GM19240 (cell line): ENCODE data around the gene TUBGCP2.

Experiments used
- DNase-seq: peaks from one replicate; pipeline ENCODE4 v3.0.0; 2011; ENCODE audit warnings: low spot score; ENCODE audit not compliant: insufficient read length

TUBGCP2 gene

DNA sequence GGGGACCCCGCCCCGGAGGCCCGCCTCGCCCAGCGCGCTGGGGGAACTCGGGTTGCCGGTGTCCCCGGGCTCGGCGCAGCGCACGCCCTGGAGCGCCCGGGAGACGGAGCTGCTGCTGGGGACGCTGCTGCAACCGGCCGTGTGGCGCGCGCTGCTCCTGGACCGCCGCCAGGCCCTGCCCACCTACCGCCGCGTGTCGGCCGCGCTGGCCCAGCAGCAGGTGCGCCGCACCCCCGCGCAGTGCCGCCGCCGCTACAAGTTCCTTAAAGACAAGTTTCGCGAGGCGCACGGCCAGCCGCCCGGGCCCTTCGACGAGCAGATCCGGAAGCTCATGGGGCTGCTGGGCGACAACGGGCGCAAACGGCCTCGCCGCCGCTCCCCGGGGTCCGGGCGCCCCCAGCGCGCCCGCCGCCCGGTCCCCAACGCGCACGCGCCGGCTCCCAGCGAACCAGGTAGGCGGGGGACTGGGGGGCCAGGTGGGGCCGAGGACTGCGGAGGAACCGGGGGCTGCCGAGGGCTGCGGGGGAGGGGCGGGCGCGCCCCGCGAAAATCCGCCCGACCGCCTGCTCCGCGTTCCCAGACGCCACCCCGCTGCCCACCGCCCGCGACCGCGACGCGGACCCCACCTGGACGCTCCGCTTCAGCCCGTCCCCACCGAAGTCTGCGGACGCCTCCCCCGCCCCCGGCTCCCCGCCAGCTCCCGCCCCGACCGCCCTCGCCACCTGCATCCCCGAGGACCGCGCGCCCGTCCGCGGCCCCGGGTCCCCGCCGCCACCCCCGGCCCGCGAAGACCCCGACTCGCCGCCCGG lies 78.1 kb downstream of the TUBGCP2 start:
- DNase-seq, result no peak

DNA sequence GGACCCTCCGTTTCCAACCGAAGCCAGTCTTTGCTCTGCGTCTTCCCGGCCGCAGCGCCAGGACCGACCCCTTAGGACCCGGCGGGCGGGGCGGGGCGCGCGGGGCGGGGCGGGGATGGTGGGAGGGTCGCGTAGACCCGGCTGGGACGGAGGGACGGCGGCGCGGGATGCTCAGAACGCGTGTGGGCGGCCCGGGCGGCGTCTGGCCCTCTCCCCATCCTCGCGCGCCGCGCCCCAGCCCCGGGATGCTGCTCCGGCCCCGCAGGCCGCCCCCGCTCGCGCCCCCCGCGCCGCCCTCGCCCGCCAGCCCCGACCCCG lies 78.7 kb downstream of the TUBGCP2 start, which contains the start of gene UTF1:
Gene UTF1, plus strand, starts transcription at position 174 of the 318 bp plus-strand sequence. Its CDS starts 72 bp downstream, at position 246.
- DNase-seq, result no peak

DNA sequence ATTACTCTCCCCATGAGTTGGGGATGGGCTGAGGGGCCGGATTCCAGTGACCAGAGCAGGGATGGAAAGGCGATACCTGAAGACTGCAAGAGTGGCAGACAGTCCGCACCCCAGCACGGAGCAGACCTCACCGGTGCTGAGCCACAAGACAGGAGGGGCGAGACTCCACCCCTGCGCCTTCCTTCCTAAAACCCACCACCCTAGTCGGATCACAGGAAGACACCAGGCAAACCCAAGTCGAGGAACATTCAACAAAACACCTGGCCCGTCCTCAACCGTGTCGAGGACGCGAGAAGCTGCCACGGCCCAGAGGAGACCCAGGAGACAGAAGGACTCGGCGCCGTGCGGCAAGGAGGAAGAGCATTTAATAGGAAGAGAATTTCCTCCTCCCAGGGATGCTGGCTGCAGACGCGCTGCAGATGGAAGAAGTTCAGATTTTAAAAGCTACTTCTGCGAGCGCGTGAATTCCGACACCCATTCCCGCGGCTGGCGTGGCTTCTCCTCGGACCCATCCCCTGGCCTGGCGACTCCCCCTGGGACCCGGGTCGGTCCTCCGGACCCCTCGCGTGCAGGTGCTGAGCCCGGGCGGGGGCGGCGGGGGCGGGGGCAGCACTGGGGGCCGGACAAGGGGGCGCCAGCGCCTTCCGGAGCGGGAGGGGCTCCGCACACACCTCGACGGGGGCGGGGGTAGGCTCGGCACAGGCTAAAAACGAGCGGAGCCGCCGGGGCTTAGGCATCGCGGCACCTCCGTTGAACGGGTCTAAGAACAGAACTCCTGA lies 79.2 kb downstream of the TUBGCP2 start:
- DNase-seq, result no peak
